Endothelial cell of umbilical vein (primary cell): ENCODE measurements around the gene ESRRB. TPM values are rescaled to one million over a fixed set of nuclear protein-coding genes. Genes with fewer than 3 reads are reported as not detected.

Source experiments
- BruUV-seq: library from RNA; stranded (reverse); fragments of 400-500 nt; replicated peaks from 2 replicates; lab custom pipeline; 2021; lab: Mats Ljungman, UMichigan
- CTCF ChIA-PET: fragments of 300-600, 350-600 bp; sonication (Branson Sonifier 250); formaldehyde crosslinking; loops from one replicate; lab custom pipeline; 2021; ENCODE audit warnings: antibody characterized with exemption, inconsistent platforms; lab: Charles Lee
- POLR2A ChIA-PET: fragments of 300-600, 350-600 bp; sonication (Branson Sonifier 250); formaldehyde crosslinking; loops from one replicate; lab custom pipeline; 2021; ENCODE audit warnings: antibody characterized with exemption, inconsistent platforms; lab: Charles Lee
- DNase-seq: peaks from one replicate; pipeline ENCODE4 v3.0.0-alpha.2; 2011; ENCODE audit warnings: low read depth, low spot score
- FAIRE-seq: peaks from 2 replicates; lab custom pipeline; 2011; peaks lifted over from hg19 to GRCh38; lab: Jason Lieb, UNC
- H2AFZ ChIP-seq: 2 replicates; pipeline ENCODE4 v1.6.0; 2012; ENCODE audit warnings: low read depth, low read length, control low read depth, inconsistent platforms
- H3K27ac ChIP-seq: 2 replicates; pipeline ENCODE4 v1.5.1; 2011; ENCODE audit warnings: low read depth, mild to moderate bottlenecking, control low read depth, low read length, moderate library complexity; ENCODE audit not compliant: insufficient read depth
- H3K27me3 ChIP-seq, 2 experiments: 2 replicates each; pipeline versions ENCODE4 v1.6.0 to v1.6.1; 2011; ENCODE audit warnings: low read length in 2 of 2, mixed read lengths in 1 of 2; ENCODE audit not compliant: control insufficient read depth in 2 of 2, insufficient read depth in 2 of 2
- H3K36me3 ChIP-seq, 2 experiments: 2 replicates in 1 of 2; 3 replicates in 1 of 2; pipeline ENCODE4 v1.5.1; 2011; ENCODE audit warnings: low read length in 2 of 2, mild to moderate bottlenecking in 1 of 2, moderate library complexity in 1 of 2; ENCODE audit not compliant: control insufficient read depth in 2 of 2, insufficient read depth in 2 of 2; ENCODE audit errors: extremely low read depth in 1 of 2
- H3K4me1 ChIP-seq: 3 replicates; pipeline ENCODE4 v1.5.1; 2011; ENCODE audit warnings: mild to moderate bottlenecking, low read length; ENCODE audit not compliant: control insufficient read depth, insufficient read depth; ENCODE audit errors: extremely low read depth
- H3K4me2 ChIP-seq: 2 replicates; pipeline ENCODE4 v1.6.1; 2011; ENCODE audit warnings: low read length, control low read depth, mixed read lengths; ENCODE audit not compliant: insufficient read depth
- H3K4me3 ChIP-seq, 3 experiments: fragments of 200-600 bp in 1 of 3; sonication (generic), shearing (Covaris generic) in 1 of 3; replicated peaks in 1 of 3; 2 replicates each; pipeline ENCODE4 v1.5.1; 2011 to 2016; ENCODE audit warnings: control low read depth in 3 of 3, low read length in 3 of 3, mild to moderate bottlenecking in 2 of 3, inconsistent platforms in 1 of 3, low read depth in 1 of 3, moderate library complexity in 1 of 3; ENCODE audit not compliant: insufficient read depth in 1 of 3
- H3K79me2 ChIP-seq: 2 replicates; pipeline ENCODE4 v1.6.0; 2012; ENCODE audit warnings: low read length, inconsistent platforms; ENCODE audit not compliant: control insufficient read depth, insufficient read depth
- H3K9ac ChIP-seq: replicated peaks from 2 replicates; pipeline ENCODE3; 2011; ENCODE audit warnings: low read length, control low read depth; ENCODE audit not compliant: insufficient read depth; ENCODE audit errors: extremely low read depth
- H3K9me1 ChIP-seq: replicated peaks from 3 replicates; pipeline ENCODE4 v1.6.0; 2011; ENCODE audit warnings: mild to moderate bottlenecking, low read length; ENCODE audit not compliant: control insufficient read depth, insufficient read depth; ENCODE audit errors: extremely low read depth
- H3K9me3 ChIP-seq: replicated peaks from 2 replicates; pipeline ENCODE4 v1.5.1; 2012; ENCODE audit warnings: low read length, inconsistent platforms; ENCODE audit not compliant: control insufficient read depth, insufficient read depth
- H4K20me1 ChIP-seq: replicated peaks from 2 replicates; pipeline ENCODE3; 2011; ENCODE audit warnings: mild to moderate bottlenecking, low read length; ENCODE audit not compliant: control insufficient read depth, insufficient read depth; ENCODE audit errors: extremely low read depth
- EZH2 ChIP-seq: IDR thresholded peaks from 2 replicates; pipeline ENCODE4 v1.6.1; 2012; ENCODE audit warnings: borderline replicate concordance, low read depth, mild to moderate bottlenecking, moderate library complexity, low read length, inconsistent platforms; ENCODE audit not compliant: severe bottlenecking
- FOS ChIP-seq: IDR thresholded peaks from 2 replicates; pipeline ENCODE4 v1.6.1; 2011; ENCODE audit warnings: mild to moderate bottlenecking, low read length, moderate library complexity, borderline replicate concordance; ENCODE audit not compliant: insufficient read depth
- GATA2 ChIP-seq: IDR thresholded peaks from 2 replicates; pipeline ENCODE4 v1.7.0; 2011; ENCODE audit warnings: low read depth, mild to moderate bottlenecking, moderate library complexity, mixed read lengths, low read length; ENCODE audit not compliant: insufficient read length, insufficient read depth
- JUN ChIP-seq: IDR thresholded peaks from 2 replicates; pipeline ENCODE4 v1.6.1; 2011; ENCODE audit warnings: borderline replicate concordance, low read depth; ENCODE audit not compliant: insufficient read length, insufficient read depth
- MAX ChIP-seq: IDR thresholded peaks from 2 replicates; pipeline ENCODE4 v1.6.1; 2011; ENCODE audit not compliant: insufficient read depth, insufficient read length
- MYC ChIP-seq: IDR thresholded peaks from one replicate; pipeline ENCODE4 v1.6.1; 2011; ENCODE audit warnings: mild to moderate bottlenecking, low read depth, low read length
- POLR2A ChIP-seq: IDR thresholded peaks from 2 replicates; pipeline ENCODE4 v1.6.1; 2012; ENCODE audit warnings: low read depth, mild to moderate bottlenecking, control low read depth, low read length
- POLR2AphosphoS5 ChIP-seq: IDR thresholded peaks from 2 replicates; pipeline ENCODE4 v1.6.1; 2012; ENCODE audit warnings: low read depth, mild to moderate bottlenecking, control low read depth, low read length, moderate library complexity; ENCODE audit not compliant: insufficient read depth
- dilution Hi-C: fragments of 300-500 bp; cut with MboI; formaldehyde crosslinking; loops from one replicate; pipeline ENCODE4 v1.15.0; 2019; ENCODE audit warnings: low sequenced_read_pairs; ENCODE audit not compliant: extremely low pct_ligation_motif_present
- intact Hi-C: fragments of 100-400 bp; cut with micrococcal nuclease; formaldehyde crosslinking; loops from one replicate; pipeline ENCODE4 v1.10.0; 2022
- polyA plus RNA-seq, 4 experiments: library from polyadenylated mRNA; depleted of rRNA in 3 of 4; stranded (reverse) in 3 of 4; unstranded in 1 of 4; fragments of >200 nt; gene quantifications; 2 replicates each; pipeline versions ENCODE4 v1.2.1 to v1.2.3, GENCODE V29; 2011 to 2012; ENCODE audit warnings: missing spikeins in 1 of 4
- total RNA-seq: library from RNA; stranded (reverse); gene quantifications from 2 replicates; pipeline ENCODE4 v1.2.3, GENCODE V29; 2021
- TF ChIP-seq, protein P1 (sequence below), 2 donors: IDR thresholded peaks; 1 replicate in 1 of 2; 2 replicates in 1 of 2; pipeline ENCODE4 v1.5.1; 2011; ENCODE audit warnings: low read length in 2 of 2, mild to moderate bottlenecking in 2 of 2, moderate library complexity in 2 of 2, control low read depth in 1 of 2, inconsistent platforms in 1 of 2, low read depth in 1 of 2; ENCODE audit not compliant: insufficient read depth in 1 of 2; ENCODE audit errors: extremely low read depth in 1 of 2

The ESRRB gene
- total and polyA plus RNA-seq, 2 donors (not counting 3 experiments of a cell fraction or from before 2014, with no cell fraction given) = not detected

- no peak overlapping the region for H3K4me3 ChIP-seq
- H3K27ac ChIP-seq = no peak overlapping the region
- no peak overlapping the region for H3K4me2 ChIP-seq
- intact Hi-C loops = no loop called here
- FAIRE-seq = no peak
- H3K27me3 ChIP-seq = no peaks in the 10 kb centered on the region
- no peak overlapping the region for H3K9ac ChIP-seq
- dilution Hi-C loops = no loop called here
- no peaks in the 10 kb centered on the region for H3K79me2 ChIP-seq
- H4K20me1 ChIP-seq = no peaks in the 10 kb centered on the region
- TF ChIP-seq MYC = no peak
- no peak for TF ChIP-seq EZH2
- no peak for TF ChIP-seq POLR2AphosphoS5
- no peak for TF ChIP-seq MAX
- TF ChIP-seq FOS = no peak
- TF ChIP-seq, protein P1, sequence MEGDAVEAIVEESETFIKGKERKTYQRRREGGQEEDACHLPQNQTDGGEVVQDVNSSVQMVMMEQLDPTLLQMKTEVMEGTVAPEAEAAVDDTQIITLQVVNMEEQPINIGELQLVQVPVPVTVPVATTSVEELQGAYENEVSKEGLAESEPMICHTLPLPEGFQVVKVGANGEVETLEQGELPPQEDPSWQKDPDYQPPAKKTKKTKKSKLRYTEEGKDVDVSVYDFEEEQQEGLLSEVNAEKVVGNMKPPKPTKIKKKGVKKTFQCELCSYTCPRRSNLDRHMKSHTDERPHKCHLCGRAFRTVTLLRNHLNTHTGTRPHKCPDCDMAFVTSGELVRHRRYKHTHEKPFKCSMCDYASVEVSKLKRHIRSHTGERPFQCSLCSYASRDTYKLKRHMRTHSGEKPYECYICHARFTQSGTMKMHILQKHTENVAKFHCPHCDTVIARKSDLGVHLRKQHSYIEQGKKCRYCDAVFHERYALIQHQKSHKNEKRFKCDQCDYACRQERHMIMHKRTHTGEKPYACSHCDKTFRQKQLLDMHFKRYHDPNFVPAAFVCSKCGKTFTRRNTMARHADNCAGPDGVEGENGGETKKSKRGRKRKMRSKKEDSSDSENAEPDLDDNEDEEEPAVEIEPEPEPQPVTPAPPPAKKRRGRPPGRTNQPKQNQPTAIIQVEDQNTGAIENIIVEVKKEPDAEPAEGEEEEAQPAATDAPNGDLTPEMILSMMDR (IDR thresholded peaks at IDR 0.05; ENCODE audit: extremely low read depth in 1 of 2, insufficient read depth in 1 of 2, low read depth in 1 of 2, low read length in 2 of 2) = no peak
- no peak for TF ChIP-seq JUN
- TF ChIP-seq GATA2 = no peak
- TF ChIP-seq POLR2A = no peak
- H3K9me1 ChIP-seq = no peaks in the 10 kb centered on the region
- no peaks in the 10 kb centered on the region for H3K36me3 ChIP-seq
- ChIA-PET CTCF (no interaction called here), POLR2A (no interaction called here)
- no peak overlapping the region for H2AFZ ChIP-seq
- DNase-seq = no peak
- BruUV-seq = no TSS peak
- H3K9me3 ChIP-seq = no peaks in the 10 kb centered on the region
- no peaks in the 10 kb centered on the region for H3K4me1 ChIP-seq
These were observed 110.4 kb downstream of the ESRRB start for GRCh38 chr14:76486251-76486743.
